Mesenchymal stem cell (in vitro differentiated cells and primary cell): ENCODE data around the gene COIL.

Experiments used
- DNase-seq: peaks from one replicate; pipeline ENCODE4 v3.0.0-alpha.2; 2013
- H2AFZ ChIP-seq: one replicate; pipeline ENCODE4 v1.6.1; 2013; ENCODE audit warnings: low read depth, mild to moderate bottlenecking, control low read depth, inconsistent platforms, low read length, moderate library complexity
- H2AK5ac ChIP-seq: 2 replicates; pipeline ENCODE4 v1.6.1; 2013; ENCODE audit warnings: low read length, moderate library complexity, mild to moderate bottlenecking, inconsistent platforms; ENCODE audit not compliant: severe bottlenecking
- H2BK120ac ChIP-seq: one replicate; pipeline ENCODE4 v1.6.1; 2013; ENCODE audit warnings: low read depth, mild to moderate bottlenecking, inconsistent platforms, low read length, moderate library complexity
- H2BK12ac ChIP-seq, 2 experiments: one replicate each; pipeline ENCODE4 v1.6.1; 2013; ENCODE audit warnings: inconsistent platforms in 2 of 2, low read length in 2 of 2, mild to moderate bottlenecking in 2 of 2, moderate library complexity in 2 of 2, control low read depth in 1 of 2
- H2BK15ac ChIP-seq: one replicate; pipeline ENCODE4 v1.6.1; 2013; ENCODE audit warnings: mild to moderate bottlenecking, low read depth, inconsistent platforms; ENCODE audit not compliant: poor library complexity, severe bottlenecking
- H2BK5ac ChIP-seq: 2 replicates; pipeline ENCODE4 v1.6.1; 2013; ENCODE audit warnings: low read depth, mild to moderate bottlenecking, low read length, control low read depth, inconsistent platforms; ENCODE audit not compliant: poor library complexity, severe bottlenecking
- H3K14ac ChIP-seq, 2 experiments: one replicate each; pipeline ENCODE4 v1.6.1; 2013; ENCODE audit warnings: inconsistent platforms in 2 of 2, low read length in 2 of 2, control low read depth in 1 of 2, mild to moderate bottlenecking in 1 of 2, moderate library complexity in 1 of 2
- H3K18ac ChIP-seq, 2 experiments: one replicate each; pipeline ENCODE4 v1.6.1; 2013; ENCODE audit warnings: inconsistent platforms in 2 of 2, low read length in 2 of 2, control low read depth in 1 of 2, low read depth in 1 of 2, mild to moderate bottlenecking in 1 of 2
- H3K23ac ChIP-seq, 2 experiments: one replicate each; pipeline ENCODE4 v1.6.1; 2013; ENCODE audit warnings: inconsistent platforms in 2 of 2, low read length in 2 of 2, mild to moderate bottlenecking in 2 of 2, moderate library complexity in 2 of 2, control low read depth in 1 of 2
- H3K27ac ChIP-seq: 2 replicates; pipeline ENCODE4 v1.5.1; 2013; ENCODE audit warnings: mild to moderate bottlenecking, moderate library complexity, low read length, control low read depth, inconsistent platforms; ENCODE audit not compliant: poor library complexity, severe bottlenecking
- H3K27me3 ChIP-seq, 2 experiments: 2 replicates each; pipeline versions ENCODE4 v1.6.1 to v1.7.0; 2013; ENCODE audit warnings: low read length in 2 of 2, mild to moderate bottlenecking in 2 of 2, moderate library complexity in 2 of 2, control low read depth in 1 of 2, inconsistent platforms in 1 of 2; ENCODE audit not compliant: control insufficient read depth in 1 of 2, insufficient read depth in 1 of 2
- H3K36me3 ChIP-seq, 2 experiments: 2 replicates each; pipeline versions ENCODE4 v1.6.1 to v1.7.0; 2013; ENCODE audit warnings: low read length in 2 of 2, control low read depth in 1 of 2, inconsistent platforms in 1 of 2, low read depth in 1 of 2, mild to moderate bottlenecking in 1 of 2; ENCODE audit not compliant: insufficient read depth in 2 of 2, control insufficient read depth in 1 of 2
- H3K4ac ChIP-seq, 2 experiments: one replicate each; pipeline ENCODE4 v1.6.1; 2013; ENCODE audit warnings: inconsistent platforms in 2 of 2, low read length in 2 of 2, mild to moderate bottlenecking in 2 of 2, moderate library complexity in 2 of 2, control low read depth in 1 of 2, low read depth in 1 of 2
- H3K4me1 ChIP-seq: 2 replicates; pipeline ENCODE4 v1.6.1; 2013; ENCODE audit warnings: low read depth, low read length, control low read depth; ENCODE audit not compliant: control insufficient read depth, insufficient read depth
- H3K4me2 ChIP-seq: 2 replicates; pipeline ENCODE4 v1.6.1; 2013; ENCODE audit warnings: low read length, mild to moderate bottlenecking, inconsistent platforms; ENCODE audit not compliant: poor library complexity, severe bottlenecking
- H3K4me3 ChIP-seq, 2 experiments: 2 replicates each; pipeline versions ENCODE4 v1.5.1 to v1.7.0; 2013; ENCODE audit warnings: low read length in 2 of 2, mild to moderate bottlenecking in 2 of 2, control low read depth in 1 of 2, low read depth in 1 of 2; ENCODE audit not compliant: insufficient read depth in 1 of 2
- H3K79me1 ChIP-seq: replicated peaks from 2 replicates; pipeline ENCODE4 v1.6.1; 2013; ENCODE audit warnings: mild to moderate bottlenecking, control low read depth, low read length, inconsistent platforms; ENCODE audit not compliant: poor library complexity, severe bottlenecking
- H3K9ac ChIP-seq: 2 replicates; pipeline ENCODE4 v1.7.0; 2013; ENCODE audit warnings: mild to moderate bottlenecking, low read length, moderate library complexity
- H3K9me3 ChIP-seq: 2 replicates; pipeline ENCODE4 v1.7.0; 2013; ENCODE audit warnings: mild to moderate bottlenecking, low read length; ENCODE audit not compliant: control insufficient read depth
- H4K8ac ChIP-seq: one replicate; pipeline ENCODE4 v1.6.1; 2013; ENCODE audit warnings: inconsistent platforms, mild to moderate bottlenecking, low read length, moderate library complexity
- H4K91ac ChIP-seq: one replicate; pipeline ENCODE4 v1.6.1; 2013; ENCODE audit warnings: mild to moderate bottlenecking, low read length, inconsistent platforms
- whole genome bisulfite sequencing: methylation state at CpG from one replicate; pipeline ENCODE4 v1.1.7; 2013; ENCODE audit warnings: mixed read lengths; 5-methylcytosine and 5-hydroxymethylcytosine counted together

The COIL gene

DNA sequence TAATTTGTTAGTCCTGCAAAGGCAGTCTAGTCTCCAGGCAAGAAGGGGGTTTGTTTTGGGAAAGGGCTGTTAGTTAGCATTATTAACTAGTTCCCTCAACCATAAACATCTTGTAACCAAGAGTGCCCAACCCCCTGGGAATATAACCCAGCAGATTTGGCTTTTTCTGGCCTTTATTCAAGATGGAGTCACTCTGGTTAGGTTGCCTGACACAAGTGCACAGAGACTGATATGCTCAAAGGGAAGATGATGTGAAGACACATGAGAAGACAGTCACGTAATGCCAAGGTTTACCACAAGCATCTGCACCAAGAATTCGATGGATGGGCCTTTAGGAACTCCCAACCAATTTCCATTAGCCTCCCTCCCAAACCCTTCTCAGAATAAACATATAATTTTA lies 13.2 kb upstream of the COIL start:
- Histone ChIP-seq H2BK120ac (no peak overlapping the region), H3K36me3 (no peaks in the 10 kb centered on the region), H3K27ac (no peak overlapping the region), H4K91ac (no peak overlapping the region), H2AK5ac (no peak overlapping the region), H3K79me1 (no peaks in the 10 kb centered on the region), H3K18ac (no peak overlapping the region), H3K27me3 (peaks cover 0 to 8% of the 10 kb centered on the region in 2 experiments), H2BK5ac (no peak overlapping the region), H3K14ac (no peak overlapping the region), H3K9ac (no peak overlapping the region), H3K4ac (no peak overlapping the region), H3K4me1 (peaks cover 2% of the 10 kb centered on the region), H3K9me3 (no peaks in the 10 kb centered on the region), H4K8ac (no peak overlapping the region), H2AFZ (no peak overlapping the region), H3K4me3 (no peak overlapping the region), H3K4me2 (no peak overlapping the region), H2BK15ac (no peak overlapping the region), H2BK12ac (no peak overlapping the region), H3K23ac (no peak overlapping the region)
- 88% methylated on average over 2 of the region's 2 CpGs for WGBS
- DNase-seq = no peak

DNA sequence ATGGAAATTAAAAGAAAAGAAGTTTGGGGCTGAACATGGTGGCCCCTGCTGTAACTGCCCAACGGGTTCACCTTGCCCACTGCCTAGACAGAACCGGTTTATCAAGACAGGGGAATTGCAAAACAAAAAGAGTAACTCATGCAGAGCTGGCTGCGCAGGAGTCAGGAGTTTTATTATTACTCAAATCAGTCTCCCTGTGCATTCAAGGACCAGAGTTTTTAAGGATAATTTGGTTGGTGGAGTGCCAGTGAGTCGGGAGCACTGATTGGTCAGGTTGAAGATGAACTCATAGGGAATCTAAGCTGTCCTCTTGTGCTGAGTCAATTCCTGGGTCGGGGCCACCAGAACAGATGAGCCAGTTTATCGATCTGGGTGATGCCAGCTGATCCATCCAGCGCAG lies 12.7 kb upstream of the COIL start:
- 85% methylated on average over 7 of the region's 7 CpGs for WGBS
- no peak overlapping the region for H3K4ac ChIP-seq

DNA sequence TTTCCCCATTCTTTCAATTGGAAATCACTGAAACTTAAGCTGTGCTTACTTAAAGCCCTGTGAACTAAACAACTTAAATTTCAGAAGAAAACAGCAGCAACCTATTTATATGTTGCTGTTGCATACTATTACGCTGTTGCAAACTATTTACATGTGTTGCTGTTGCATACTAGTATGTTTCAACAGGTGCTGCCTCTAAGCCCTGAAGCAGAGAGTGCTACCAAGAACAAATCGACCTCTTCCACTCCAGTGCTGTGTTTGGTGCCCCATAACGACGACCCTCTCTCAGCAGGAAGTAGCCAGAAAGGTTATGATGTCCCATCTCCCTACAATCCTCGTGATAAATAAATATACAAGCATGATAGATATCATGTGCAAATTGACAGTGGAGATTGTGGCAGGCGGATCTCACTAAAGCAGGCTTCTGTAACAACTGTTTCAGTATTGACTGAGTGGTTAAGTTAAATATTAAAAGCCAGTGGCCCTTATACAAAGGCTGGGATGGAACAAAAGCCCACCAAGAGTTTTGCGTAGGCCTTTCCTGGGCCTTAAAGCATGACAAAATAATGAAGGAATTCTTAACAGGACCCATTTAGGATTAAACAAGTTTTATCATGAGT lies 11.4 kb upstream of the COIL start:
- H2BK15ac ChIP-seq = no peak overlapping the region
- H3K79me1 ChIP-seq = no peaks in the 10 kb centered on the region
- no peaks in the 10 kb centered on the region for H3K36me3 ChIP-seq
- no peak overlapping the region for H2BK12ac ChIP-seq
- H3K27ac ChIP-seq = no peak overlapping the region
- no peaks in the 10 kb centered on the region for H3K4me1 ChIP-seq
- H3K4me2 ChIP-seq = no peak overlapping the region
- H2BK120ac ChIP-seq = no peak overlapping the region
- peaks cover 0 to 8% of the 10 kb centered on the region in 2 experiments for H3K27me3 ChIP-seq
- no peak overlapping the region for H3K4me3 ChIP-seq
- 73% methylated on average over 5 of the region's 7 CpGs for WGBS
- H4K91ac ChIP-seq = no peak overlapping the region
- H3K18ac ChIP-seq = no peak overlapping the region
- H2AK5ac ChIP-seq = no peak overlapping the region
- H4K8ac ChIP-seq = no peak overlapping the region
- no peak overlapping the region for H2AFZ ChIP-seq
- no peak overlapping the region for H3K9ac ChIP-seq
- no peak overlapping the region for H3K23ac ChIP-seq
- no peak for DNase-seq
- H2BK5ac ChIP-seq = no peak overlapping the region
- H3K9me3 ChIP-seq = no peaks in the 10 kb centered on the region
- H3K14ac ChIP-seq = no peak overlapping the region
- H3K4ac ChIP-seq = no peak overlapping the region

More for the DNA sequence above, 12.7 kb upstream of the COIL start:
- Histone ChIP-seq H3K4me2 (no peak overlapping the region), H3K4me3 (no peak overlapping the region), H2BK15ac (no peak overlapping the region), H3K9me3 (no peaks in the 10 kb centered on the region), H2AK5ac (no peak overlapping the region), H2AFZ (no peak overlapping the region), H2BK120ac (no peak overlapping the region), H3K9ac (no peak overlapping the region), H2BK5ac (no peak overlapping the region), H3K27me3 (peaks cover 0 to 8% of the 10 kb centered on the region in 2 experiments), H3K14ac (no peak overlapping the region), H3K27ac (no peak overlapping the region), H3K36me3 (no peaks in the 10 kb centered on the region), H3K79me1 (no peaks in the 10 kb centered on the region), H4K91ac (no peak overlapping the region), H4K8ac (no peak overlapping the region), H2BK12ac (no peak overlapping the region), H3K18ac (no peak overlapping the region), H3K4me1 (no peaks in the 10 kb centered on the region), H3K23ac (no peak overlapping the region)
- DNase-seq = no peak

DNA sequence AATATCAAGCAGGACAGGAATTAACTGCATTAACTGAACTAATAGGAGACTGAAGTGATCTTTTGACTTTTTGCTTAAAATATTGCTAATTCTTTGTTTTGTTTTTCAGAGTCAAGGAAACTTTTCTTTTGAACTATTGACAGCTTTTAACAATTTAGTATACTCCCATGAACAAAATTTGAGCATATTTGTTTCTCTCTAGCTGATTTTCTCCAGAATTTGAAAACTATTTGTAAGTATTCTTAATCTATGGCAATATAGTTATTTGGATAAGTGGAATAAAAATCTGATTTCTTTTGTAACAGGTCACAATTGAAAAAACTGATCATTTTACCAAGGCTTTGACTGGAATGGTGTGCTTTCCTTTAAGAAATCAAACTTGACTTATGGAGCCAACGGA lies 10.1 kb upstream of the COIL start:
- no peak overlapping the region for H2BK12ac ChIP-seq
- H3K36me3 ChIP-seq = no peaks in the 10 kb centered on the region
- no peaks in the 10 kb centered on the region for H3K4me1 ChIP-seq
- H3K4me2 ChIP-seq = no peak overlapping the region
- H3K4ac ChIP-seq = no peak overlapping the region
- H3K79me1 ChIP-seq = no peaks in the 10 kb centered on the region
- no peak overlapping the region for H4K91ac ChIP-seq
- H3K9me3 ChIP-seq = no peaks in the 10 kb centered on the region
- H3K4me3 ChIP-seq = no peak overlapping the region
- H2BK120ac ChIP-seq = no peak overlapping the region
- no peak overlapping the region for H3K23ac ChIP-seq
- 100% methylated on average over 1 of the region's 1 CpG for WGBS
- H3K27ac ChIP-seq = no peak overlapping the region
- no peak for DNase-seq
- no peak overlapping the region for H2BK5ac ChIP-seq
- H3K18ac ChIP-seq = no peak overlapping the region
- H3K27me3 ChIP-seq = peaks cover 3 to 8% of the 10 kb centered on the region in 2 experiments
- H2BK15ac ChIP-seq = no peak overlapping the region
- no peak overlapping the region for H4K8ac ChIP-seq
- H2AFZ ChIP-seq = no peak overlapping the region
- H3K9ac ChIP-seq = no peak overlapping the region
- no peak overlapping the region for H3K14ac ChIP-seq
- no peak overlapping the region for H2AK5ac ChIP-seq
